NCI-H510A (cell line): Measurements from ENCODE around the gene DCLRE1A.

ENCODE experiments used
- DNase-seq: peaks from one replicate; lab custom pipeline; 2025; lab: John Stamatoyannopoulos, UW

DCLRE1A gene

GRCh38 chr10:113788604-113789083, 65.2 kb downstream of the DCLRE1A start:
- DNase-seq = no peak
